Measurements from ENCODE around the gene EEF2K.
A peak's percentile ranks its signal among the peaks of the same experiment; 100 is the strongest.

The EEF2K gene

GRCh38 chr16:22181843-22182242, 24.2 kb upstream of the EEF2K start:
- DNase-seq (ENCODE audit: low read depth): no peak
- in situ Hi-C loops (cut with HindIII; ENCODE audit: low sequenced_read_pairs): loop anchor here (25.0 kb wide), 1 partner anchor 95 kb away; the partner anchor contains the start of gene VWA3A
- TF ChIP-seq CTCF (IDR thresholded peaks at IDR 0.05; ENCODE audit: low read depth, low read length, missing control alignments): no peak
- H3K4me3 ChIP-seq (ENCODE audit: low read depth, low read length): no peak overlapping the region

GRCh38 chr16:22183335-22183734, 22.7 kb upstream of the EEF2K start:
- no peak overlapping the region for H3K4me3 ChIP-seq (ENCODE audit: low read depth, low read length)
- no peak for TF ChIP-seq CTCF (IDR thresholded peaks at IDR 0.05; ENCODE audit: low read depth, low read length, missing control alignments)
- DNase-seq (ENCODE audit: low read depth): no peak
- in situ Hi-C loops (cut with HindIII; ENCODE audit: low sequenced_read_pairs): loop anchor here (25.0 kb wide), 1 partner anchor 96 kb away; the partner anchor contains the start of gene VWA3A

- no peak overlapping the region for H3K4me3 ChIP-seq (ENCODE audit: low read depth, low read length)
- no peak for DNase-seq (ENCODE audit: low read depth)
- TF ChIP-seq CTCF (IDR thresholded peaks at IDR 0.05; ENCODE audit: low read depth, low read length, missing control alignments): peak; percentile 37
- in situ Hi-C loops (cut with HindIII; ENCODE audit: low sequenced_read_pairs): loop anchor here (25.0 kb wide), 1 partner anchor 97 kb away; the partner anchor contains the start of gene VWA3A
Observed at GRCh38 chr16:22183901-22184614, 22.0 kb upstream of the EEF2K start.

- in situ Hi-C loops (cut with HindIII; ENCODE audit: low sequenced_read_pairs): loop anchor here (25.0 kb wide), 1 partner anchor 97 kb away; the partner anchor contains the start of gene VWA3A
- no peak overlapping the region for H3K4me3 ChIP-seq (ENCODE audit: low read depth, low read length)
- TF ChIP-seq CTCF (IDR thresholded peaks at IDR 0.05; ENCODE audit: low read depth, low read length, missing control alignments): no peak
Observed at GRCh38 chr16:22184615-22184968, 21.5 kb upstream of the EEF2K start.

GRCh38 chr16:22186517-22186916, 19.6 kb upstream of the EEF2K start:
- no peak for TF ChIP-seq CTCF (IDR thresholded peaks at IDR 0.05; ENCODE audit: low read depth, low read length, missing control alignments)
- in situ Hi-C loops (cut with HindIII; ENCODE audit: low sequenced_read_pairs): loop anchor here (25.0 kb wide), 1 partner anchor 99 kb away; the partner anchor contains the start of gene VWA3A
- no peak overlapping the region for H3K4me3 ChIP-seq (ENCODE audit: low read depth, low read length)
- no peak for DNase-seq (ENCODE audit: low read depth)

More at GRCh38 chr16:22184615-22184968, 21.5 kb upstream of the EEF2K start:
- DNase-seq (ENCODE audit: low read depth): no peak

- in situ Hi-C loops (cut with HindIII; ENCODE audit: low sequenced_read_pairs): loop anchor here (25.0 kb wide), 1 partner anchor 101 kb away; the partner anchor contains the start of gene VWA3A
- no peak overlapping the region for H3K4me3 ChIP-seq (ENCODE audit: low read depth, low read length)
- no peak for DNase-seq (ENCODE audit: low read depth)
- no peak for TF ChIP-seq CTCF (IDR thresholded peaks at IDR 0.05; ENCODE audit: low read depth, low read length, missing control alignments)
Observed at GRCh38 chr16:22188267-22188594, 17.8 kb upstream of the EEF2K start.

Data from astrocyte of the cerebellum (primary cell).